WTC11 (cell line): ENCODE measurements around the gene HLA-DQB1.

ENCODE experiments used
- FOXK1 ChIP-seq: sonication (generic); formaldehyde crosslinking; IDR thresholded peaks from 2 replicates; pipeline ENCODE4 v1.8.0; 2022; ENCODE audit warnings: mild to moderate bottlenecking, moderate library complexity, missing genetic modification reagents
- NR3C1 ChIP-seq: sonication (generic); formaldehyde crosslinking; conservative IDR thresholded peaks from 2 replicates; pipeline ENCODE4 v1.8.1; 2023; ENCODE audit warnings: low read depth, mild to moderate bottlenecking, missing genetic modification reagents
- RELA ChIP-seq: sonication (generic); formaldehyde crosslinking; IDR thresholded peaks from 2 replicates; pipeline ENCODE4 v1.8.1; 2022; ENCODE audit warnings: missing genetic modification reagents, mild to moderate bottlenecking, borderline replicate concordance
- SP1 ChIP-seq: sonication (generic); formaldehyde crosslinking; conservative IDR thresholded peaks from 2 replicates; pipeline ENCODE4 v1.8.1; 2022; ENCODE audit warnings: missing genetic modification reagents
- TP53 ChIP-seq: sonication (generic); formaldehyde crosslinking; IDR thresholded peaks from 2 replicates; pipeline ENCODE4 v1.8.1; 2023; ENCODE audit warnings: mild to moderate bottlenecking, missing genetic modification reagents
- TF ChIP-seq, protein P1 (sequence below): sonication (generic); formaldehyde crosslinking; IDR thresholded peaks from 2 replicates; pipeline ENCODE4 v1.8.0; 2022; ENCODE audit warnings: mild to moderate bottlenecking, missing genetic modification reagents
- TF ChIP-seq, protein P2 (sequence below): fragments of 200-600 bp; IDR thresholded peaks from 2 replicates; pipeline ENCODE4 v1.8.0; 2022; ENCODE audit warnings: antibody characterized with exemption
- TF ChIP-seq, protein P3 (sequence below): sonication (generic); formaldehyde crosslinking; conservative IDR thresholded peaks from 2 replicates; pipeline ENCODE4 v1.8.1; 2023; ENCODE audit warnings: mild to moderate bottlenecking, low read depth, missing genetic modification reagents, moderate library complexity
- TF ChIP-seq, protein P4 (sequence below): sonication (generic); formaldehyde crosslinking; conservative IDR thresholded peaks from 2 replicates; pipeline ENCODE4 v1.8.1; 2022; ENCODE audit warnings: mild to moderate bottlenecking, missing genetic modification reagents
- TF ChIP-seq, protein P5 (sequence below): sonication (generic); formaldehyde crosslinking; IDR thresholded peaks from 2 replicates; pipeline ENCODE4 v1.8.1; 2023; ENCODE audit warnings: mild to moderate bottlenecking, missing genetic modification reagents, borderline replicate concordance

DNA sequence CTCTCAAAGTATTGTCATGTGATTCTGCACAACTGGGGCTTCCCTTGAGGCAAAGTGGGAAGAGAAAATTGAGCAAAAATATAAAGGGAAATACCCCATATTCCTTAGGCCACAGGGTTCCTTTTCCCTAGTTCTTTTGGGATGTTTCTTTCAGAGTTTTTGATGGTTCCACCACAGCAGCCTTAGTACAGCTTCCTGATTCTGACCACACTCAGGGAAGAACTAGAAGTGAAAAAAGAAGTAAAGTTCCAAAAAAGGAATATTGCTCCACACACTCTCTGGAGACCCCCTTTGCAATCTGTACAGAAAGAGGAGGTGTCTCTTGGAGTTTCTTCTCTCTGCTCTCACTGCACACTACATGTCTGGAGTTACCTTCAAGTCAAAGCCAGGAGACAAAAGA, 46.8 kb upstream of the HLA-DQB1 start:
- TF ChIP-seq, protein P1, sequence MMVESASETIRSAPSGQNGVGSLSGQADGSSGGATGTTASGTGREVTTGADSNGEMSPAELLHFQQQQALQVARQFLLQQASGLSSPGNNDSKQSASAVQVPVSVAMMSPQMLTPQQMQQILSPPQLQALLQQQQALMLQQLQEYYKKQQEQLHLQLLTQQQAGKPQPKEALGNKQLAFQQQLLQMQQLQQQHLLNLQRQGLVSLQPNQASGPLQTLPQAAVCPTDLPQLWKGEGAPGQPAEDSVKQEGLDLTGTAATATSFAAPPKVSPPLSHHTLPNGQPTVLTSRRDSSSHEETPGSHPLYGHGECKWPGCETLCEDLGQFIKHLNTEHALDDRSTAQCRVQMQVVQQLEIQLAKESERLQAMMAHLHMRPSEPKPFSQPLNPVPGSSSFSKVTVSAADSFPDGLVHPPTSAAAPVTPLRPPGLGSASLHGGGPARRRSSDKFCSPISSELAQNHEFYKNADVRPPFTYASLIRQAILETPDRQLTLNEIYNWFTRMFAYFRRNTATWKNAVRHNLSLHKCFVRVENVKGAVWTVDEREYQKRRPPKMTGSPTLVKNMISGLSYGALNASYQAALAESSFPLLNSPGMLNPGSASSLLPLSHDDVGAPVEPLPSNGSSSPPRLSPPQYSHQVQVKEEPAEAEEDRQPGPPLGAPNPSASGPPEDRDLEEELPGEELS (CRISPR knock-in tag), result no peak
- TF ChIP-seq NR3C1 (CRISPR knock-in tag) (no peak), RELA (CRISPR knock-in tag) (no peak), SP1 (no peak), FOXK1 (CRISPR knock-in tag) (no peak), TP53 (no peak)
- TF ChIP-seq, protein P2, sequence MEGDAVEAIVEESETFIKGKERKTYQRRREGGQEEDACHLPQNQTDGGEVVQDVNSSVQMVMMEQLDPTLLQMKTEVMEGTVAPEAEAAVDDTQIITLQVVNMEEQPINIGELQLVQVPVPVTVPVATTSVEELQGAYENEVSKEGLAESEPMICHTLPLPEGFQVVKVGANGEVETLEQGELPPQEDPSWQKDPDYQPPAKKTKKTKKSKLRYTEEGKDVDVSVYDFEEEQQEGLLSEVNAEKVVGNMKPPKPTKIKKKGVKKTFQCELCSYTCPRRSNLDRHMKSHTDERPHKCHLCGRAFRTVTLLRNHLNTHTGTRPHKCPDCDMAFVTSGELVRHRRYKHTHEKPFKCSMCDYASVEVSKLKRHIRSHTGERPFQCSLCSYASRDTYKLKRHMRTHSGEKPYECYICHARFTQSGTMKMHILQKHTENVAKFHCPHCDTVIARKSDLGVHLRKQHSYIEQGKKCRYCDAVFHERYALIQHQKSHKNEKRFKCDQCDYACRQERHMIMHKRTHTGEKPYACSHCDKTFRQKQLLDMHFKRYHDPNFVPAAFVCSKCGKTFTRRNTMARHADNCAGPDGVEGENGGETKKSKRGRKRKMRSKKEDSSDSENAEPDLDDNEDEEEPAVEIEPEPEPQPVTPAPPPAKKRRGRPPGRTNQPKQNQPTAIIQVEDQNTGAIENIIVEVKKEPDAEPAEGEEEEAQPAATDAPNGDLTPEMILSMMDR, result no peak
- TF ChIP-seq, protein P3, sequence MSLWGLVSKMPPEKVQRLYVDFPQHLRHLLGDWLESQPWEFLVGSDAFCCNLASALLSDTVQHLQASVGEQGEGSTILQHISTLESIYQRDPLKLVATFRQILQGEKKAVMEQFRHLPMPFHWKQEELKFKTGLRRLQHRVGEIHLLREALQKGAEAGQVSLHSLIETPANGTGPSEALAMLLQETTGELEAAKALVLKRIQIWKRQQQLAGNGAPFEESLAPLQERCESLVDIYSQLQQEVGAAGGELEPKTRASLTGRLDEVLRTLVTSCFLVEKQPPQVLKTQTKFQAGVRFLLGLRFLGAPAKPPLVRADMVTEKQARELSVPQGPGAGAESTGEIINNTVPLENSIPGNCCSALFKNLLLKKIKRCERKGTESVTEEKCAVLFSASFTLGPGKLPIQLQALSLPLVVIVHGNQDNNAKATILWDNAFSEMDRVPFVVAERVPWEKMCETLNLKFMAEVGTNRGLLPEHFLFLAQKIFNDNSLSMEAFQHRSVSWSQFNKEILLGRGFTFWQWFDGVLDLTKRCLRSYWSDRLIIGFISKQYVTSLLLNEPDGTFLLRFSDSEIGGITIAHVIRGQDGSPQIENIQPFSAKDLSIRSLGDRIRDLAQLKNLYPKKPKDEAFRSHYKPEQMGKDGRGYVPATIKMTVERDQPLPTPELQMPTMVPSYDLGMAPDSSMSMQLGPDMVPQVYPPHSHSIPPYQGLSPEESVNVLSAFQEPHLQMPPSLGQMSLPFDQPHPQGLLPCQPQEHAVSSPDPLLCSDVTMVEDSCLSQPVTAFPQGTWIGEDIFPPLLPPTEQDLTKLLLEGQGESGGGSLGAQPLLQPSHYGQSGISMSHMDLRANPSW (CRISPR knock-in tag), result no peak
- TF ChIP-seq, protein P4, sequence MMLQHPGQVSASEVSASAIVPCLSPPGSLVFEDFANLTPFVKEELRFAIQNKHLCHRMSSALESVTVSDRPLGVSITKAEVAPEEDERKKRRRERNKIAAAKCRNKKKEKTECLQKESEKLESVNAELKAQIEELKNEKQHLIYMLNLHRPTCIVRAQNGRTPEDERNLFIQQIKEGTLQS (CRISPR knock-in tag), result no peak
- TF ChIP-seq, protein P5, sequence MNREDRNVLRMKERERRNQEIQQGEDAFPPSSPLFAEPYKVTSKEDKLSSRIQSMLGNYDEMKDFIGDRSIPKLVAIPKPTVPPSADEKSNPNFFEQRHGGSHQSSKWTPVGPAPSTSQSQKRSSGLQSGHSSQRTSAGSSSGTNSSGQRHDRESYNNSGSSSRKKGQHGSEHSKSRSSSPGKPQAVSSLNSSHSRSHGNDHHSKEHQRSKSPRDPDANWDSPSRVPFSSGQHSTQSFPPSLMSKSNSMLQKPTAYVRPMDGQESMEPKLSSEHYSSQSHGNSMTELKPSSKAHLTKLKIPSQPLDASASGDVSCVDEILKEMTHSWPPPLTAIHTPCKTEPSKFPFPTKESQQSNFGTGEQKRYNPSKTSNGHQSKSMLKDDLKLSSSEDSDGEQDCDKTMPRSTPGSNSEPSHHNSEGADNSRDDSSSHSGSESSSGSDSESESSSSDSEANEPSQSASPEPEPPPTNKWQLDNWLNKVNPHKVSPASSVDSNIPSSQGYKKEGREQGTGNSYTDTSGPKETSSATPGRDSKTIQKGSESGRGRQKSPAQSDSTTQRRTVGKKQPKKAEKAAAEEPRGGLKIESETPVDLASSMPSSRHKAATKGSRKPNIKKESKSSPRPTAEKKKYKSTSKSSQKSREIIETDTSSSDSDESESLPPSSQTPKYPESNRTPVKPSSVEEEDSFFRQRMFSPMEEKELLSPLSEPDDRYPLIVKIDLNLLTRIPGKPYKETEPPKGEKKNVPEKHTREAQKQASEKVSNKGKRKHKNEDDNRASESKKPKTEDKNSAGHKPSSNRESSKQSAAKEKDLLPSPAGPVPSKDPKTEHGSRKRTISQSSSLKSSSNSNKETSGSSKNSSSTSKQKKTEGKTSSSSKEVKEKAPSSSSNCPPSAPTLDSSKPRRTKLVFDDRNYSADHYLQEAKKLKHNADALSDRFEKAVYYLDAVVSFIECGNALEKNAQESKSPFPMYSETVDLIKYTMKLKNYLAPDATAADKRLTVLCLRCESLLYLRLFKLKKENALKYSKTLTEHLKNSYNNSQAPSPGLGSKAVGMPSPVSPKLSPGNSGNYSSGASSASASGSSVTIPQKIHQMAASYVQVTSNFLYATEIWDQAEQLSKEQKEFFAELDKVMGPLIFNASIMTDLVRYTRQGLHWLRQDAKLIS (CRISPR knock-in tag), result no peak
